Measurements from ENCODE around the gene ADGRF5.

The ADGRF5 gene

DNA sequence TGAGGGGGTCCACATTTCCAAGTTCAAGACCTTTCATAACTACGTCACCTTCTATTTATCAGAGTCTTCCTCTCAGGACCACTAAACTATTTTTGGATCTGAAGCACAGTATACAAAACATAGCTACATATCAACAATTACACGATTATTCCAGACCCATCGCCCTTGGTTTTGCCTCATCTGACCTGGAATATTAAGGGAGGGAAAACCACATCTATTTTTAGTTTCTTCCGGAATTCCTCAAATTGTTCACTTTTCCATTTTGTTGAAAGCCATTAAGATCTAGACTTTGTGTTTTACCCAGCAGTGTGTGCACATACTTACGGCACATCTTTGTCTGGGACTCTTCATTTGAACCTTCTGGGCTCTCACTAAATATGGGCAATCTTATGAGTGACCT lies 12.0 kb upstream of the ADGRF5 start:
- TF ChIP-seq PAX5 (IDR thresholded peaks at IDR 0.05; ENCODE audit: insufficient read depth, low read length, severe bottlenecking) = no peak
- TF ChIP-seq POLR2AphosphoS5 (IDR thresholded peaks at IDR 0.05; ENCODE audit: low read depth, low read length) = no peak
- no peak for TF ChIP-seq SPI1 (IDR thresholded peaks at IDR 0.05; ENCODE audit: low read depth, low read length)
- no peak for TF ChIP-seq POU2F2 (IDR thresholded peaks at IDR 0.05; ENCODE audit: low read depth, low read length)
- TF ChIP-seq TAF1 (IDR thresholded peaks at IDR 0.05; ENCODE audit: low read depth, low read length) = no peak
- no peak for TF ChIP-seq POLR2A (IDR thresholded peaks at IDR 0.05; ENCODE audit: low read depth, low read length)
- DNase-seq (ENCODE audit: insufficient read length, low spot score) (no peak), FAIRE-seq (no peak)

DNA sequence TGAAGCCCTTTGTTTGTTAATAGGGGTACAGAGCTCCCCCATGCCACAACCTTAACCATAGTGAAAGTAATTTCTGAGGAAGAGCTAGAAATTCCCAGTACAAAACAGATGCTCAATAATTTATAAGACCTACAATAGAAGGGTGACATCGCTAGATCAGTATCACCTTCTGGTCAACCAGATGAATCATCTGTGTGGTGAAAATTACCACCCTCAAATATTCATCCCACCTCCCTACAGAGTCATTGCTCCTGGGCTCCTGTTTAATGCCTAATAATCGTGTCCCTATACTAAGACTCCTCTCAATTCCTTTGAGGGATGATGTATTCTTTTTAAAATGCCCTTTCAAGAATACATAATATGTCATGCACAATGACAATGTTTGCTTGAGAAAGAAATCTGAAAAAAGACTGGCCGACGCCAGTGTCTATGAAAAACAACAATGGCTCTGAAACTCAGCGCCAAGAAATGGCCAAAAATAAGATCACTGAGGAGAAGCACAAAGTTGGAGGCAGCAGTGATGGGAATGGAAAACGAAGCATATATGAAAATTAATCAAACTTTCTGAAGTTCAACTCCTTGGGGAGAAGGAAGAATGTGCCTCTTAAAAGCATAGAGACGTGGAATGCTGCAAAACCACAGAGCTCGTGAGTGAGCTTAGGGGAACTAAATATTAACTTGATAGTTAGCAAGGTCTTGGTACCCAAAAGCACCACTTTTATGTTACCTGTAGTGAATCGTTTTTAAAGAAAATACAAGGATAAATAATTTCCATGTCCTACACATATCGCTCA lies 11.0 kb upstream of the ADGRF5 start:
- FAIRE-seq = no peak
- TF ChIP-seq TAF1 (IDR thresholded peaks at IDR 0.05; ENCODE audit: low read depth, low read length) = no peak
- no peak for TF ChIP-seq POLR2AphosphoS5 (IDR thresholded peaks at IDR 0.05; ENCODE audit: low read depth, low read length)
- no peak for TF ChIP-seq PAX5 (IDR thresholded peaks at IDR 0.05; ENCODE audit: insufficient read depth, low read length, severe bottlenecking)
- TF ChIP-seq POU2F2 (IDR thresholded peaks at IDR 0.05; ENCODE audit: low read depth, low read length) = no peak
- no peak for TF ChIP-seq POLR2A (IDR thresholded peaks at IDR 0.05; ENCODE audit: low read depth, low read length)
- TF ChIP-seq SPI1 (IDR thresholded peaks at IDR 0.05; ENCODE audit: low read depth, low read length) = no peak
- no peak for DNase-seq (ENCODE audit: insufficient read length, low spot score)

DNA sequence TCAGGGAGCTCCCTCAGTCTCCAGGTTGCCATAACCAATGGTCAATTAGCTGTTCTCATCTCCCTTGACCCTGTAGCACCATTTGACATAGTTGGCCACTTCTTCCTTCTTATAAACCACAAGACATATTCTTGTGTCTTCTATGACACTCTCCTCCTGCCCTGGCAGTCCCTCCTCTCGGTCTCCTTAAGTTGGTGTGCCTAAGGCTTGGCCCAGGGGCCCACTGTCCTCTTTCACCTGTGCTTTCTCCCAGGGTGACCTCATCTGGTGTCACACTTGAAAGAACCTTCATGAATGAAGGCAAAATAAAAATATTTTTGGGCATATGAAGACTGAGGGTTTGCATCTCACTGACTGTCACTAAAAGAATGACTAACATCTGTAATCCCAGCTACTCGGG lies 9.7 kb upstream of the ADGRF5 start:
- FAIRE-seq (no peak), DNase-seq (ENCODE audit: insufficient read length, low spot score) (no peak)
- no peak for TF ChIP-seq POLR2A (IDR thresholded peaks at IDR 0.05; ENCODE audit: low read depth, low read length)
- no peak for TF ChIP-seq PAX5 (IDR thresholded peaks at IDR 0.05; ENCODE audit: insufficient read depth, low read length, severe bottlenecking)
- no peak for TF ChIP-seq POLR2AphosphoS5 (IDR thresholded peaks at IDR 0.05; ENCODE audit: low read depth, low read length)
- TF ChIP-seq POU2F2 (IDR thresholded peaks at IDR 0.05; ENCODE audit: low read depth, low read length) = no peak
- TF ChIP-seq SPI1 (IDR thresholded peaks at IDR 0.05; ENCODE audit: low read depth, low read length) = no peak
- no peak for TF ChIP-seq TAF1 (IDR thresholded peaks at IDR 0.05; ENCODE audit: low read depth, low read length)

DNA sequence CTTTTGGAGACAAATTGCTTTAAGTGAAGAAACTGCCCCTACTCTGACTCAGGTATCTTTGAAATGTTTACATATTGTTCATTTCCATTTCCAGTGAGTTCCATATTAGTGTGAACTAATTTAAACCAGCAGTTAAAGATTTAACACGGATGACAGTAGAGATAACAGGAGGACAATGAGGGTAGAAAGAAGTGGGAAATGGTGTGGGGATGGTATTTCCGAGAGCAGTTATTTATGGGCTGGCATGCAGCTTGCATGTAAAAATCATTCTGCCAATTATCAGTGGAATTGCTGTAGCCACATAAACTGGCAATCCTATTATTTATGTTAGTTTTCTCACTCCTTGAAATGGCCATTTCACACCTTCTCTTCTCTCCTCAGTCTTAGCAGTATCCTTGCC lies 8.6 kb upstream of the ADGRF5 start:
- DNase-seq (ENCODE audit: insufficient read length, low spot score) (no peak), FAIRE-seq (no peak)
- no peak for TF ChIP-seq POLR2A (IDR thresholded peaks at IDR 0.05; ENCODE audit: low read depth, low read length)
- no peak for TF ChIP-seq TAF1 (IDR thresholded peaks at IDR 0.05; ENCODE audit: low read depth, low read length)

DNA sequence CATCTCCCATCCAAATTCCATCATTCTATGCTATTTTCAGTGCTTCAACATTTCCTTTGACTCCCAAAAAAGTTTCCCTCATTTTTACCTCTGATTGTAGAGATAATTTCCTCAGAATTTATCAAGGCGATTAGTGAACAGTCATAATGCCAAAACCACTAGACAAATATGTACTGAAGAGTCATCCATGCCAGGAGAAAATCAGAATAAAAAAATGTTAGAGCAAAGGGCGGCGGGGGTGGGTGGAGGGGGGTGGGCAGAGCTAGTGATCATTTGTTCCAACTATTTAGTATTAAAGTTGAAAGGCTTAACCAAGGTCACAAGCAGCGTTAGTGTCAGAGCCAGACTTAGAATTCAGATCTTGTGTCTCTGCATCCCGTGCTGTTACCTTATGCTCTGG lies 5.3 kb upstream of the ADGRF5 start:
- no peak for DNase-seq (ENCODE audit: insufficient read length, low spot score)
- no peak for FAIRE-seq
- TF ChIP-seq TAF1 (IDR thresholded peaks at IDR 0.05; ENCODE audit: low read depth, low read length) = no peak

DNA sequence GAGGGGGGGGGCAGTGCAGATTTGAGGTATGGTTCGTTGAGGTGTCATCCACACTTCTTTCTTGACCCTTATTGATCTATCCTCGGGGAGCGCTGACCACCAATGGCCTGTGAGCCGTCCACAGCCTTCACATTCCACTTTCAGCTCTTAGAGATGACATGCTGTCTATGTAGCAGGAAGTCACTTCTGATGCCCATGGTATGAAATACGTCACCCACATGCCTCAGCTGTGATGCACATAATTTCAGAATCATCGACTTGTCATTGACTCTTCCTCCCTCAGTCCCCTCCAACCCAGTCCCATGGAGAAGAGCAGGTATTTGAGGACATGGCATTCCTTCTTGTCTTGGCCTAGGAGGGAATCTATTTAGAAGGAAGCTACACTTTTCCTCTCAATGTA lies 4.7 kb upstream of the ADGRF5 start:
- TF ChIP-seq POU2F2 (IDR thresholded peaks at IDR 0.05; ENCODE audit: low read depth, low read length) (no peak), TAF1 (IDR thresholded peaks at IDR 0.05; ENCODE audit: low read depth, low read length) (no peak), POLR2A (IDR thresholded peaks at IDR 0.05; ENCODE audit: low read depth, low read length) (no peak), PAX5 (IDR thresholded peaks at IDR 0.05; ENCODE audit: insufficient read depth, low read length, severe bottlenecking) (no peak), POLR2AphosphoS5 (IDR thresholded peaks at IDR 0.05; ENCODE audit: low read depth, low read length) (no peak), SPI1 (IDR thresholded peaks at IDR 0.05; ENCODE audit: low read depth, low read length) (no peak)
- FAIRE-seq (no peak), DNase-seq (ENCODE audit: insufficient read length, low spot score) (no peak)

DNA sequence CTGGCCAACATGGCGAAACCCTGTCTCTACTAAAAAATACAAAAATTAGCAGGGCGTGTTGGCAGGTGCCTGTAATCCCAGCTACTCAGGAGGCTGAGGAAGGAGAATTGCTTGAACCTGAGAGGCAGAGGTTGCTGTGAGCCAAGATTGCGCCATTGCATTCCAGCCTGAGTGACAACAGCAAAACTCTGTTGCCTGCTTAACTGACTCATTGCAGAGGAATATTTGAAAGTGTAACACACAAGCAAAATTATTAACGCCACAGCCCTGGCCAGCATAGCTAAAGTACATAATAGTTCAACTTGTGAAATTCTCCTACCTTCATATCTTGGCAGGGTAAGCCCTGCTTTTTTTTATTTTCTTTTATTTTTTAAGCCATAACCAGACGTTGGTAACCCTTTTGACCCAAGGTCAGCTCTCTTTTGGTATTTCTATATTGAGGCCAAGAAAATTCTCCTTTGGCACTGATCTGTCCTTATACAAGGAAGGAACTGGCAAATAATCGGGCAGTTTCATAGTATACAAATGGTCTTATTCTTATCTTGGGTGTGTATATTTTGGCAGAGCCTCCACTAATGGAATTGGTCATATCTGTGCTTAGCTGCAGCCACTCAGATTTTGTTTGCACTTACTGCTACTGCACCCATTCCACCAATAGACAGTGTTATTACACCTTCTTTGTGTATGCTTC lies 4.0 kb upstream of the ADGRF5 start:
- no peak for FAIRE-seq
- no peak for DNase-seq (ENCODE audit: insufficient read length, low spot score)
- no peak for TF ChIP-seq POLR2AphosphoS5 (IDR thresholded peaks at IDR 0.05; ENCODE audit: low read depth, low read length)

DNA sequence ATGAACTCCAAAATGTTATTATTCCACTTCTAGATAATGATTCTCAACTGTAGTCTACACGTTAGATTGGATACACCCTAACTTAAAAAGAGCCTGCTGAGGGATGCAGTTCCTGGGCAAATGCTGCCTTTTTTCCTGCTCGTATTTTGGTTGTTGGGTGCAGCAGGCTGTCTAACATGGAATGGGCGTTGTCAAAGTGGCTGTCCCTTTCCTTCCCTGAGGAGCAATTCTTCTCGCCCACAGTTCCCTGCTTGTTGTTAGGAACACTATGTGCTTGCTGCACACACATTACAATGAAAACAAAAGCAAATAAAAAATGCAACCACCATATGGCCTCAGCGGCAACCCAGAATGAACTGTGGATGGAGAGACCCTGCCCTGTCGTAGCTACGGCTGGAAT lies 1.7 kb upstream of the ADGRF5 start:
- FAIRE-seq (no peak), DNase-seq (ENCODE audit: insufficient read length, low spot score) (no peak)
- TF ChIP-seq POU2F2 (IDR thresholded peaks at IDR 0.05; ENCODE audit: low read depth, low read length) (no peak), POLR2AphosphoS5 (IDR thresholded peaks at IDR 0.05; ENCODE audit: low read depth, low read length) (no peak), PAX5 (IDR thresholded peaks at IDR 0.05; ENCODE audit: insufficient read depth, low read length, severe bottlenecking) (no peak), SPI1 (IDR thresholded peaks at IDR 0.05; ENCODE audit: low read depth, low read length) (no peak), TAF1 (IDR thresholded peaks at IDR 0.05; ENCODE audit: low read depth, low read length) (no peak), POLR2A (IDR thresholded peaks at IDR 0.05; ENCODE audit: low read depth, low read length) (no peak)

DNA sequence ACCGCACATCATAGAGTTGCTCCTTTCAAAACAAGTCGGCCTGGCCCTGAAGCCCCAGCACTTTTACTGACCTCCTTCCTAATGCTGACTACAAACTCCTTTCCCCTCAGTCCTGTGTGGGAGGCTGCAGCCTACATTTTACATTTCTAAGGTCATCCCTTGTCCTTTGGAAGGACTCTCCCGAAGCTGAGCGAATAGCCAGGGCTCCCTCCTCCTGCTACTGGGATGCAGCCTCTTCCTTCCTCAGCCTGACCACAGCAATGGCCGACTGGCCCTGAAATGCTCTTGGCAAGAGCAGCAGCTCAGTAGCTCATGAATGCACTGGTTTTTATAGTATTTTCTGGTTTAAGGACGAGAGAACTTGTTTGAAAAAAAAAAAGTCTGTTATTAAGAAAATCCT lies 679 bp downstream of the ADGRF5 start:
- no peak for TF ChIP-seq TAF1 (IDR thresholded peaks at IDR 0.05; ENCODE audit: low read depth, low read length)
- TF ChIP-seq POLR2AphosphoS5 (IDR thresholded peaks at IDR 0.05; ENCODE audit: low read depth, low read length) = no peak
- no peak for TF ChIP-seq POU2F2 (IDR thresholded peaks at IDR 0.05; ENCODE audit: low read depth, low read length)
- no peak for TF ChIP-seq POLR2A (IDR thresholded peaks at IDR 0.05; ENCODE audit: low read depth, low read length)
- DNase-seq (ENCODE audit: insufficient read length, low spot score) (no peak), FAIRE-seq (no peak)

DNA sequence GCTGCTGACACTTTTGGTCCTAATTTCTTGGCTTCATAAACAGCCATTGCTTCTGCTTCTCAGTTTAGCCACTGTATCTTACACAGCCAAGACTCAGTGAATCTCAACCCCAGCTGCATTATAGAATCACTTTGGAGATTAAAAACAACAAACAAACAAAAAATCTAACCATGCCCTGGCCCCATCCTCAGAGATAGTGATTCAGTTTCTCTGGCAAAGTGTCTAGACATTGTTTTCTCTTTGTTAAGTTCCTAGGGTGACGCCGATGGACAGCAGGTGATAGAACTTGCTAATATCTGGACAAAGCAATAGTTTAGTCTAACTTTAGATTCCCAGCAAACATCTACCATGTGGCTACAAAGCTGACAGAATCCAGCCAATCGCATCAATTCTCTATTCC lies 2.9 kb downstream of the ADGRF5 start:
- no peak for TF ChIP-seq POU2F2 (IDR thresholded peaks at IDR 0.05; ENCODE audit: low read depth, low read length)
- no peak for TF ChIP-seq PAX5 (IDR thresholded peaks at IDR 0.05; ENCODE audit: insufficient read depth, low read length, severe bottlenecking)
- no peak for TF ChIP-seq TAF1 (IDR thresholded peaks at IDR 0.05; ENCODE audit: low read depth, low read length)
- no peak for TF ChIP-seq POLR2AphosphoS5 (IDR thresholded peaks at IDR 0.05; ENCODE audit: low read depth, low read length)
- no peak for TF ChIP-seq SPI1 (IDR thresholded peaks at IDR 0.05; ENCODE audit: low read depth, low read length)
- TF ChIP-seq POLR2A (IDR thresholded peaks at IDR 0.05; ENCODE audit: low read depth, low read length) = no peak
- DNase-seq (ENCODE audit: insufficient read length, low spot score) = no peak
- FAIRE-seq = no peak
